Activated CD4-positive, alpha-beta T cell treated with anti-CD3 and anti-CD28 coated beads, Interleukin-2, Interleukin-4, amounts not matched to agents 100 ng/mL and 50 ng/mL, durations not matched to agents 16 hours and 8 hours (primary cell): ENCODE measurements around the gene EIF4EBP2.

Experiments
- DNase-seq: peaks from one replicate; pipeline ENCODE4 v3.0.0-alpha.2; 2020; ENCODE audit warnings: low spot score

EIF4EBP2 gene

GRCh38 chr10:70432561-70433263, 28.8 kb downstream of the EIF4EBP2 start:
- no peak for DNase-seq

- DNase-seq: no peak
Measured at GRCh38 chr10:70433581-70434280, 29.8 kb downstream of the EIF4EBP2 start.

GRCh38 chr10:70435241-70436085, 31.5 kb downstream of the EIF4EBP2 start:
- DNase-seq: no peak

- DNase-seq: no peak
Measured at GRCh38 chr10:70437721-70438120, 33.8 kb downstream of the EIF4EBP2 start.

GRCh38 chr10:70440296-70441160, 36.6 kb downstream of the EIF4EBP2 start:
- no peak for DNase-seq

GRCh38 chr10:70441161-70441894, 37.4 kb downstream of the EIF4EBP2 start, which contains the start of gene NODAL:
Gene NODAL (minus strand): TSS chr10:70441681. CDS start chr10:70441667, 14 bp downstream.
- no peak for DNase-seq

- no peak for DNase-seq
Measured at GRCh38 chr10:70441895-70442309, 38.0 kb downstream of the EIF4EBP2 start.

GRCh38 chr10:70442332-70442988, 38.5 kb downstream of the EIF4EBP2 start:
- no peak for DNase-seq

- no peak for DNase-seq
Measured at GRCh38 chr10:70444744-70445143, 40.8 kb downstream of the EIF4EBP2 start.

GRCh38 chr10:70445718-70446657, 42.0 kb downstream of the EIF4EBP2 start:
- DNase-seq: no peak

- DNase-seq: no peak
Measured at GRCh38 chr10:70448236-70448635, 44.3 kb downstream of the EIF4EBP2 start.

GRCh38 chr10:70455213-70455630, 51.3 kb downstream of the EIF4EBP2 start:
- no peak for DNase-seq

- DNase-seq: no peak
Measured at GRCh38 chr10:70456164-70456563, 52.2 kb downstream of the EIF4EBP2 start.

- no peak for DNase-seq
Measured at GRCh38 chr10:70457759-70458305, 53.9 kb downstream of the EIF4EBP2 start.

GRCh38 chr10:70458329-70459060, 54.5 kb downstream of the EIF4EBP2 start:
- peak; percentile 9 for DNase-seq

GRCh38 chr10:70459061-70459773, 55.3 kb downstream of the EIF4EBP2 start:
- no peak for DNase-seq

GRCh38 chr10:70459774-70460490, 56.0 kb downstream of the EIF4EBP2 start:
- DNase-seq: no peak
